ENCODE results near the gene S100A12. TPM values are rescaled to one million over a fixed set of nuclear protein-coding genes. Genes with fewer than 3 reads are reported as not detected.

The S100A12 gene
- total RNA-seq, 2 experiments from 2014 or later: not detected

GRCh38 chr1:153396461-153396860, 21.0 kb upstream of the S100A12 start:
- no peaks in the 10 kb centered on the region for H3K36me3 ChIP-seq (ENCODE audit: insufficient read depth, low read length)
- no peak overlapping the region for H3K4me3 ChIP-seq (ENCODE audit: low read depth, low read length, poor library complexity, severe bottlenecking)
- no peaks in the 10 kb centered on the region for H3K9me3 ChIP-seq (ENCODE audit: low read length)
- no peaks in the 10 kb centered on the region for H3K4me1 ChIP-seq (ENCODE audit: insufficient read depth, low read length, poor library complexity, severe bottlenecking)
- no TSS peak for BruUV-seq (replicated peaks)
- H3K27ac ChIP-seq (ENCODE audit: low read depth, low read length, poor library complexity, severe bottlenecking): no peak overlapping the region
- H4K20me1 ChIP-seq (ENCODE audit: insufficient read depth, low read length): no peaks in the 10 kb centered on the region
- CTCF ChIA-PET (ENCODE audit: unreplicated experiment): no interaction called here
- intact Hi-C loops (cut with micrococcal nuclease; ENCODE audit: unreplicated experiment): no loop called here
- no peaks in the 10 kb centered on the region for H3K79me2 ChIP-seq (ENCODE audit: insufficient read depth, low read depth, low read length)
- no peaks in the 10 kb centered on the region for H3K9me2 ChIP-seq (ENCODE audit: insufficient read depth, low read length)
- TF ChIP-seq EZH2phosphoT487 (IDR thresholded peaks at IDR 0.05; ENCODE audit: borderline replicate concordance, low read depth, low read length) (no peak), CTCF (conservative IDR thresholded peaks at IDR 0.05; ENCODE audit: low read length) (no peak)
- H2AFZ ChIP-seq (ENCODE audit: low read length): no peak overlapping the region
- POLR2A ChIA-PET: no interaction called here
- no peak for DNase-seq (ENCODE audit: low spot score)
- no peak overlapping the region for H3K4me2 ChIP-seq (ENCODE audit: low read length)

- Histone ChIP-seq H4K20me1 (ENCODE audit: insufficient read depth, low read length) (no peaks in the 10 kb centered on the region), H3K36me3 (ENCODE audit: insufficient read depth, low read length) (no peaks in the 10 kb centered on the region), H3K79me2 (ENCODE audit: insufficient read depth, low read depth, low read length) (no peaks in the 10 kb centered on the region), H3K9me3 (ENCODE audit: low read length) (no peaks in the 10 kb centered on the region), H3K4me1 (ENCODE audit: insufficient read depth, low read length, poor library complexity, severe bottlenecking) (no peaks in the 10 kb centered on the region), H3K4me2 (ENCODE audit: low read length) (no peak overlapping the region), H3K27ac (ENCODE audit: low read depth, low read length, poor library complexity, severe bottlenecking) (no peak overlapping the region), H2AFZ (ENCODE audit: low read length) (no peak overlapping the region), H3K9me2 (ENCODE audit: insufficient read depth, low read length) (no peaks in the 10 kb centered on the region), H3K4me3 (ENCODE audit: low read depth, low read length, poor library complexity, severe bottlenecking) (no peak overlapping the region)
- TF ChIP-seq EZH2phosphoT487 (IDR thresholded peaks at IDR 0.05; ENCODE audit: borderline replicate concordance, low read depth, low read length) (no peak), CTCF (conservative IDR thresholded peaks at IDR 0.05; ENCODE audit: low read length) (no peak)
- ChIA-PET POLR2A (no interaction called here), CTCF (ENCODE audit: unreplicated experiment) (no interaction called here)
- DNase-seq (ENCODE audit: low spot score): no peak
- no TSS peak for BruUV-seq (replicated peaks)
- intact Hi-C loops (cut with micrococcal nuclease; ENCODE audit: unreplicated experiment): no loop called here
These were observed 20.4 kb upstream of the S100A12 start for GRCh38 chr1:153395776-153396175.

- Histone ChIP-seq H3K9me3 (ENCODE audit: low read length) (no peaks in the 10 kb centered on the region), H3K79me2 (ENCODE audit: insufficient read depth, low read depth, low read length) (no peaks in the 10 kb centered on the region), H3K27ac (ENCODE audit: low read depth, low read length, poor library complexity, severe bottlenecking) (no peak overlapping the region), H3K4me1 (ENCODE audit: insufficient read depth, low read length, poor library complexity, severe bottlenecking) (no peaks in the 10 kb centered on the region), H3K4me3 (ENCODE audit: low read depth, low read length, poor library complexity, severe bottlenecking) (no peak overlapping the region), H2AFZ (ENCODE audit: low read length) (no peak overlapping the region), H3K9me2 (ENCODE audit: insufficient read depth, low read length) (no peaks in the 10 kb centered on the region), H3K4me2 (ENCODE audit: low read length) (no peak overlapping the region), H4K20me1 (ENCODE audit: insufficient read depth, low read length) (no peaks in the 10 kb centered on the region), H3K36me3 (ENCODE audit: insufficient read depth, low read length) (no peaks in the 10 kb centered on the region)
- ChIA-PET POLR2A (no interaction called here), CTCF (ENCODE audit: unreplicated experiment) (no interaction called here)
- no TSS peak for BruUV-seq (replicated peaks)
- TF ChIP-seq EZH2phosphoT487 (IDR thresholded peaks at IDR 0.05; ENCODE audit: borderline replicate concordance, low read depth, low read length): no peak
- TF ChIP-seq CTCF (conservative IDR thresholded peaks at IDR 0.05; ENCODE audit: low read length): no peak
- intact Hi-C loops (cut with micrococcal nuclease; ENCODE audit: unreplicated experiment): no loop called here
- DNase-seq (ENCODE audit: low spot score): no peak
These were observed 19.8 kb upstream of the S100A12 start for GRCh38 chr1:153395136-153395685.

Data from OCI-LY7 (cell line).